ENCODE data around the gene GHRL. TPM values are rescaled to one million over a fixed set of nuclear protein-coding genes. Genes with fewer than 3 reads are reported as not detected.

GHRL gene
- total RNA-seq, 4 donors from 2014 or later = 0.38 to 1.5 TPM; not detected in 2

DNA sequence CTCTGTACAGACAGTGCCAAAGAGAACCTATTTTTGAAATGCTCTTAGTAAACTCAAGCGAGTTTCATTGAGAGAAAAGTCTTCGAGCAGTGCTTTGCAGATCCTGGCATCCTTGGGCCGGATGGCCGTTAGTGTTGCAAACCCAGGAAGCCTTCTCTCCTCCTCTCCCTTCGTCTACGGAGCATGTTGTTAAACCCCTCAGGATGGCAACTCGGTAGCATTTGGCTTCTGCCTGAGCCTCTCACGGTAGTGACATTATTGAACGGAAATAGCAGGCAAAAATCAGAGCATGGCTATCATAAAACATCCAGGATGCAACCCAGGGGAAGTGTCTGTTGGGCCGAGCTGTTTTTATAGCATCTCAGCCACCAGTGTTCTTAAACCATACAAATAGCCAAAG, 34.8 kb upstream of the GHRL start:
- H3K27ac ChIP-seq = no peak overlapping the region
- no peaks in the 10 kb centered on the region for H3K9me3 ChIP-seq
- no peaks in the 10 kb centered on the region for H3K4me1 ChIP-seq
- no peaks in the 10 kb centered on the region for H3K36me3 ChIP-seq
- intact Hi-C loops (cut with DNase I) = no loop called here
- peaks cover 0 to 59% (median 0%) of the 10 kb centered on the region in 4 donors for H3K27me3 ChIP-seq
- no peak for DNase-seq
- TF ChIP-seq POLR2A (IDR thresholded peaks at IDR 0.05) = no peak
- TF ChIP-seq, protein P1, sequence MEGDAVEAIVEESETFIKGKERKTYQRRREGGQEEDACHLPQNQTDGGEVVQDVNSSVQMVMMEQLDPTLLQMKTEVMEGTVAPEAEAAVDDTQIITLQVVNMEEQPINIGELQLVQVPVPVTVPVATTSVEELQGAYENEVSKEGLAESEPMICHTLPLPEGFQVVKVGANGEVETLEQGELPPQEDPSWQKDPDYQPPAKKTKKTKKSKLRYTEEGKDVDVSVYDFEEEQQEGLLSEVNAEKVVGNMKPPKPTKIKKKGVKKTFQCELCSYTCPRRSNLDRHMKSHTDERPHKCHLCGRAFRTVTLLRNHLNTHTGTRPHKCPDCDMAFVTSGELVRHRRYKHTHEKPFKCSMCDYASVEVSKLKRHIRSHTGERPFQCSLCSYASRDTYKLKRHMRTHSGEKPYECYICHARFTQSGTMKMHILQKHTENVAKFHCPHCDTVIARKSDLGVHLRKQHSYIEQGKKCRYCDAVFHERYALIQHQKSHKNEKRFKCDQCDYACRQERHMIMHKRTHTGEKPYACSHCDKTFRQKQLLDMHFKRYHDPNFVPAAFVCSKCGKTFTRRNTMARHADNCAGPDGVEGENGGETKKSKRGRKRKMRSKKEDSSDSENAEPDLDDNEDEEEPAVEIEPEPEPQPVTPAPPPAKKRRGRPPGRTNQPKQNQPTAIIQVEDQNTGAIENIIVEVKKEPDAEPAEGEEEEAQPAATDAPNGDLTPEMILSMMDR (IDR thresholded peaks at IDR 0.05) = no peak
- whole genome bisulfite sequencing, 2 donors = 51 to 65% methylated on average over 10 of the region's 10 CpGs
- no peak overlapping the region for H3K4me3 ChIP-seq

DNA sequence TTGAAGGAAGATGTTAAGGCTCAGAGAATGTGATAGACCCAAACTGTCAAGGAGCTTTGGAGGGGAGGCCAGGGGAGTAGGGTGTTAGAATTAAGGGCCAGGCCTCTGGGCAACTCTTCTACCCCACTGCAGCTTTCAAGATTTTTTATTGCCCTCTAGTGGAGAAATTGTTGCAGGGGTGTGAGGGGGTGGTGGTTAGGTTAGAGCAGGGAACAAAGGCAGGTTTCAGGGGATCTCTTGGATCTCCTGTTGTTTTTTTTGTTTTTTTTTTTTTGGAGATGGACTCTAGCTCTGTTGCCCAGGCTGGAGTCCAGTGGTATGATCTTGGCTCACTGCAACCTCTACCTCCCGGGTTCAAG, 29.6 kb upstream of the GHRL start:
- WGBS, 2 donors = 67 to 70% methylated on average over 1 of the region's 1 CpG
- Histone ChIP-seq H3K4me3 (no peak overlapping the region), H3K36me3 (peaks cover 0 to 19% (median 10%) of the 10 kb centered on the region in 3 donors), H3K9me3 (no peaks in the 10 kb centered on the region), H3K27me3 (peaks cover 0 to 14% (median 0%) of the 10 kb centered on the region in 4 donors), H3K27ac (no peak overlapping the region), H3K4me1 (peaks cover 7 to 36% (median 14%) of the 10 kb centered on the region in 3 donors)
- TF ChIP-seq, protein P1 (IDR thresholded peaks at IDR 0.05) = peak in 1 of 6 experiments; percentile 45
- TF ChIP-seq POLR2A (IDR thresholded peaks at IDR 0.05) = no peak
- no peak for DNase-seq
- intact Hi-C loops (cut with DNase I) = no loop called here

- H3K4me3 ChIP-seq = peak overlapping the region; percentile 79 to 99 (median 87)
- no peak for DNase-seq
- intact Hi-C loops (cut with DNase I) = no loop called here
These were observed 29.0 kb upstream of the GHRL start for GRCh38 chr3:10321630-10322351.

DNA sequence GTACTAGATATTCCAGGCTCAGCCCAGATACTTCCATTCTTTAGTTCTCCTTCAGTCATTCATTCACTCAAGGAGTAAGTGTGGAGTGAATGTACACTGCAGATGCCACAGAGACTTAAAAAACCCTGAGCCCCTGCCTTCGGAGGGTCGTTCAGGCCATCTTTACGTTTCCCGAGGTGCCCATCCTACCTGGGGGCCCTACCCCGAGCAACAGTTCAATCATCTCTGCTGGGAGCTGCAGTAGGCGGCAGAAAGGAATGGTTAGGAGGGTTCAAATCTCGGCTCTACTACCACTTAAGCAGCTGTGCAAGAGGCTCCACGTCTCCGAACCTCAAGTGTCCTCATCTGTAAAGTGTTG, 27.6 kb upstream of the GHRL start:
- 0 to 2% methylated on average over 5 to 8 of the region's 9 CpGs for WGBS, 2 donors
- H3K27me3 ChIP-seq = no peaks in the 10 kb centered on the region
- intact Hi-C loops (cut with DNase I) = no loop called here
- TF ChIP-seq POLR2A (IDR thresholded peaks at IDR 0.05) = no peak
- TF ChIP-seq, protein P1 (IDR thresholded peaks at IDR 0.05) = no peak
- peaks cover 7 to 39% (median 22%) of the 10 kb centered on the region in 3 donors for H3K36me3 ChIP-seq
- H3K4me3 ChIP-seq = peak overlapping the region; percentile 79 to 99 (median 87)
- peak overlapping the region; percentile 74 to 91 (median 90) for H3K27ac ChIP-seq
- no peaks in the 10 kb centered on the region for H3K9me3 ChIP-seq
- DNase-seq = no peak
- H3K4me1 ChIP-seq = peaks cover 7 to 36% (median 14%) of the 10 kb centered on the region in 3 donors

More at GRCh38 chr3:10321630-10322351, 29.0 kb upstream of the GHRL start:
- TF ChIP-seq, protein P1 (IDR thresholded peaks at IDR 0.05) = no peak
- no peak for TF ChIP-seq POLR2A (IDR thresholded peaks at IDR 0.05)
- Histone ChIP-seq H3K27me3 (peaks cover 0 to 9% (median 0%) of the 10 kb centered on the region in 4 donors), H3K4me1 (peaks cover 7 to 36% (median 14%) of the 10 kb centered on the region in 3 donors), H3K36me3 (peaks cover 0 to 24% (median 12%) of the 10 kb centered on the region in 3 donors), H3K9me3 (no peaks in the 10 kb centered on the region), H3K27ac (peak overlapping the region in 2 of 4 donors; percentile 90 to 91)
- 96% methylated on average over 6 of the region's 8 CpGs for WGBS, 2 donors

GRCh38 chr3:10319804-10320203, 27.1 kb upstream of the GHRL start:
- H3K4me1 ChIP-seq = peaks cover 7 to 36% (median 14%) of the 10 kb centered on the region in 3 donors
- H3K4me3 ChIP-seq = peak overlapping the region; percentile 79 to 99 (median 87)
- peaks cover 12 to 44% (median 27%) of the 10 kb centered on the region in 3 donors for H3K36me3 ChIP-seq
- H3K9me3 ChIP-seq = no peaks in the 10 kb centered on the region
- TF ChIP-seq, protein P1 (IDR thresholded peaks at IDR 0.05) = no peak
- TF ChIP-seq POLR2A (IDR thresholded peaks at IDR 0.05) = no peak
- DNase-seq = no peak
- H3K27ac ChIP-seq = peak overlapping the region in 3 of 4 donors; percentile 23 to 91 (median 91)
- 8 to 10% methylated on average over 2 of the region's 3 CpGs for WGBS, 2 donors
- H3K27me3 ChIP-seq = no peaks in the 10 kb centered on the region
- intact Hi-C loops (cut with DNase I) = no loop called here

Data from esophagus squamous epithelium (tissue), 5 donors.